Neural progenitor cell (in vitro differentiated cells): ENCODE measurements around the gene GOLGA8K. TPM values are rescaled to one million over a fixed set of nuclear protein-coding genes. Genes with fewer than 3 reads are reported as not detected.
"Not testable (repeated sequence)": the region's sequence is repeated elsewhere in the genome, so short reads cannot be mapped to it uniquely, and the experiment has no call there.

ENCODE experiments used
- DNase-seq: peaks from one replicate; pipeline ENCODE4 v3.0.0-alpha.2; 2016; ENCODE audit warnings: low spot score
- H2AFZ ChIP-seq: fragments of 200-600 bp; sonication (generic); replicated peaks from 2 replicates; pipeline ENCODE4 v1.6.1; 2016; ENCODE audit warnings: antibody characterized with exemption
- H3F3A ChIP-seq: fragments of 200-600 bp; sonication (generic); 2 replicates; pipeline ENCODE4 v1.6.1; 2016; ENCODE audit warnings: antibody characterized with exemption, low read depth
- H3K27ac ChIP-seq: fragments of 200-600 bp; sonication (generic); 2 replicates; pipeline ENCODE4 v1.5.1; 2016; ENCODE audit warnings: mild to moderate bottlenecking
- H3K27me3 ChIP-seq: fragments of 200-600 bp; sonication (generic); 2 replicates; pipeline ENCODE4 v1.6.1; 2016; ENCODE audit warnings: mild to moderate bottlenecking, moderate library complexity
- H3K36me3 ChIP-seq: fragments of 200-600 bp; sonication (generic); 2 replicates; pipeline ENCODE4 v1.5.1; 2016
- H3K4me1 ChIP-seq: fragments of 200-600 bp; sonication (generic); 2 replicates; pipeline ENCODE4 v1.6.1; 2016; ENCODE audit warnings: mixed run types
- H3K4me2 ChIP-seq: fragments of 200-600 bp; sonication (generic); 2 replicates; pipeline ENCODE4 v1.6.1; 2016
- H3K4me3 ChIP-seq: fragments of 200-600 bp; sonication (generic); 2 replicates; pipeline ENCODE4 v1.5.1; 2016
- H3K79me2 ChIP-seq: fragments of 200-600 bp; sonication (generic); 2 replicates; pipeline ENCODE4 v1.6.1; 2016; ENCODE audit warnings: low read depth
- H3K9ac ChIP-seq: fragments of 200-600 bp; sonication (generic); 2 replicates; pipeline ENCODE4 v1.6.1; 2016
- H3K9me3 ChIP-seq: fragments of 200-600 bp; sonication (generic); 2 replicates; pipeline ENCODE4 v1.5.1; 2016; ENCODE audit warnings: low read depth
- H4K20me1 ChIP-seq: fragments of 200-600 bp; sonication (generic); 2 replicates; pipeline ENCODE4 v1.6.1; 2016; ENCODE audit warnings: low read depth
- H3K27ac Mint-ChIP-seq: 3 replicates; pipeline ENCODE4 v1.8.0; 2021; ENCODE audit warnings: mixed read lengths
- H3K27me3 Mint-ChIP-seq: 2 replicates; pipeline ENCODE4 v1.8.0; 2022; ENCODE audit warnings: low read depth, mild to moderate bottlenecking, inconsistent platforms, moderate library complexity, mixed read lengths; ENCODE audit not compliant: insufficient read depth
- H3K36me3 Mint-ChIP-seq: 3 replicates; pipeline ENCODE4 v1.8.0; 2021; ENCODE audit warnings: mixed read lengths
- H3K4me1 Mint-ChIP-seq: 3 replicates; pipeline ENCODE4 v1.8.0; 2021; ENCODE audit warnings: mixed read lengths
- H3K4me3 Mint-ChIP-seq: 3 replicates; pipeline ENCODE4 v1.8.0; 2021; ENCODE audit warnings: mild to moderate bottlenecking, moderate library complexity, mixed read lengths
- H3K9me3 Mint-ChIP-seq: 3 replicates; pipeline ENCODE4 v1.8.0; 2020; ENCODE audit warnings: mixed read lengths
- small RNA-seq: library from RNA; depleted of rRNA; stranded (forward); fragments of <200 nt; gene quantifications from one replicate; pipeline ENCODE3, GENCODE V24; 2015
- total RNA-seq: library from RNA; depleted of rRNA; stranded (reverse); fragments of >200 nt; gene quantifications from 2 replicates; pipeline ENCODE4 v1.2.3, GENCODE V29; 2015; ENCODE audit warnings: low replicate concordance

The GOLGA8K gene
- total RNA-seq, 1 donor from 2014 or later: not detected

GRCh38 chr15:32352748-32353147, 50.3 kb downstream of the GOLGA8K start:
- not testable (repeated sequence) for H3K4me1 ChIP-seq, H3K36me3 Mint-ChIP-seq, DNase-seq, H3K4me2 ChIP-seq, H3K79me2 ChIP-seq, H2AFZ ChIP-seq, H4K20me1 ChIP-seq, H3K9me3 Mint-ChIP-seq, H3K27ac ChIP-seq, H3K27ac Mint-ChIP-seq, H3K4me3 Mint-ChIP-seq, H3K4me3 ChIP-seq, H3K4me1 Mint-ChIP-seq, H3K36me3 ChIP-seq, H3K27me3 Mint-ChIP-seq, H3K27me3 ChIP-seq, H3K9ac ChIP-seq, H3K9me3 ChIP-seq, H3F3A ChIP-seq

- H3K9me3 ChIP-seq, DNase-seq, H3K4me3 ChIP-seq, H4K20me1 ChIP-seq, H3K36me3 Mint-ChIP-seq, H3K27me3 Mint-ChIP-seq, H3K9ac ChIP-seq, H3F3A ChIP-seq, H2AFZ ChIP-seq, H3K27ac ChIP-seq, H3K9me3 Mint-ChIP-seq, H3K4me1 Mint-ChIP-seq, H3K79me2 ChIP-seq, H3K4me2 ChIP-seq, H3K27ac Mint-ChIP-seq, H3K36me3 ChIP-seq, H3K4me3 Mint-ChIP-seq, H3K4me1 ChIP-seq, H3K27me3 ChIP-seq: not testable (repeated sequence)
Measured at GRCh38 chr15:32350563-32351220, 52.4 kb downstream of the GOLGA8K start.

GRCh38 chr15:32347037-32347436, 56.1 kb downstream of the GOLGA8K start:
- H3K9me3 Mint-ChIP-seq, H3F3A ChIP-seq, H3K4me3 Mint-ChIP-seq, H3K4me2 ChIP-seq, H4K20me1 ChIP-seq, H3K27ac Mint-ChIP-seq, H2AFZ ChIP-seq, H3K27ac ChIP-seq, H3K4me1 ChIP-seq, H3K36me3 Mint-ChIP-seq, H3K9me3 ChIP-seq, H3K36me3 ChIP-seq, H3K27me3 ChIP-seq, H3K79me2 ChIP-seq, H3K4me1 Mint-ChIP-seq, H3K27me3 Mint-ChIP-seq, DNase-seq, H3K4me3 ChIP-seq, H3K9ac ChIP-seq: not testable (repeated sequence)

GRCh38 chr15:32345978-32346547, 57.0 kb downstream of the GOLGA8K start:
- H3K4me3 Mint-ChIP-seq: not testable (repeated sequence)

GRCh38 chr15:32343921-32344320, 59.2 kb downstream of the GOLGA8K start:
- H3K9me3 Mint-ChIP-seq, H3K4me1 Mint-ChIP-seq, H2AFZ ChIP-seq, H3K9ac ChIP-seq, H3K9me3 ChIP-seq, H3K4me1 ChIP-seq, DNase-seq, H3K79me2 ChIP-seq, H3K36me3 Mint-ChIP-seq, H3K36me3 ChIP-seq, H3K4me2 ChIP-seq, H3K4me3 Mint-ChIP-seq, H4K20me1 ChIP-seq, H3K27ac ChIP-seq, H3F3A ChIP-seq, H3K4me3 ChIP-seq, H3K27me3 Mint-ChIP-seq, H3K27ac Mint-ChIP-seq: not testable (repeated sequence)
- H3K27me3 ChIP-seq: peaks cover 19% of the 10 kb centered on the region

More at GRCh38 chr15:32345978-32346547, 57.0 kb downstream of the GOLGA8K start:
- H3K4me1 ChIP-seq, H3K9me3 Mint-ChIP-seq, H3K9me3 ChIP-seq, DNase-seq, H3K9ac ChIP-seq, H3K79me2 ChIP-seq, H4K20me1 ChIP-seq, H3K4me3 ChIP-seq, H3K27me3 Mint-ChIP-seq, H3F3A ChIP-seq, H3K27ac ChIP-seq, H3K36me3 ChIP-seq, H3K36me3 Mint-ChIP-seq, H3K4me1 Mint-ChIP-seq, H2AFZ ChIP-seq, H3K4me2 ChIP-seq, H3K27ac Mint-ChIP-seq: not testable (repeated sequence)
- peaks cover 19% of the 10 kb centered on the region for H3K27me3 ChIP-seq

Small RNAs within 50 kb of the gene (small RNA-seq; reads per million reads assigned to genes)
- not detected for gene RF00096
- gene RN7SL185P: not detected
- gene RN7SL539P: not detected

Other genes starting within 250 kb of the GOLGA8K start
- gene GOLGA8O, start 52.3 kb upstream of the GOLGA8K start, total RNA-seq: not detected in 2 replicates
- gene GOLGA8N, start 190.2 kb upstream of the GOLGA8K start, total RNA-seq: 0.09 and 0.26 TPM in 2 replicates
- 51.1 and 83.9 TPM in 2 replicates for gene ARHGAP11A, start 212.2 kb upstream of the GOLGA8K start, total RNA-seq
- gene SCG5, start 238.4 kb upstream of the GOLGA8K start, total RNA-seq: 69.4 and 101 TPM in 2 replicates